GM12865 (cell line): ENCODE measurements around the gene NAGS.
"Not testable (repeated sequence)": the region's sequence is repeated elsewhere in the genome, so short reads cannot be mapped to it uniquely, and the experiment has no call there.

Experiments
- DNase-seq: peaks from one replicate; pipeline ENCODE4 v3.0.0; 2010; ENCODE audit warnings: low read depth
- H3K4me3 ChIP-seq: 2 replicates; pipeline ENCODE4 v1.5.1; 2011; ENCODE audit warnings: mild to moderate bottlenecking, low read depth, low read length, control low read depth
- TF ChIP-seq, protein P1 (sequence below): IDR thresholded peaks from 2 replicates; pipeline ENCODE4 v1.5.1; 2011; ENCODE audit warnings: low read length, control low read depth, low read depth, inconsistent platforms; ENCODE audit not compliant: insufficient read depth; ENCODE audit errors: missing control alignments

The NAGS gene

DNA sequence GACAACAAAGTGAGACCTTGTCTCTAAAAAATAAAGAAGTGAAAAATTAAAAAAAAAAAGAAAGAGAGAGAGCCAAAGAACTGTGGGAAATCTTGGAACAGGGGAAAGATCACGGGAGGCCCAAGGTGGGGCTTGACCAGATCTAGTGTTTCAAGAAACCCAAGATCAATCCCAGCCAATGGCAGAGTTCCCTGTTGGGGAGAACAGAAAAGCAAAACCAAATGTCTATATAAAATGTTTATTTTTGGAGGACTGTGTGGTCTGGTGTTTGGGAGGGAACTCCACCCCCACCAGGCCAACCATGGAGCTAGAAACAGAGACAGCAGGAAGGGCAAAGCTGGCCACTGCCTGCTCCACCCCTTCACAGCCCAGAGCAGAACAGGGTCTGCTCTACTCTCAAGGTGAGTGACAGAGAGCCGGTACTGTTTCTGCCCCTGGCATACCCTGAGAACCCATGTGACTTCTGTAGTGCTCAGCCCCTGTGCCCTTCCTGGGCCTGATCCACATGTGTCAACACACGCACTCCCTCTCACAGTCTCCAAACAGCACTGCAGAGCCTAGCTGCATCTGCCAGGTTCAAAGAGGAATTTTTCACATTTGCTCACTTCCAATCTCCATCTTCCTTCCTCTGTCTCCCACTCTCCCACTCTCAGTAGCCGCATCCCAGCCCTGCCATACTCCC, 6.7 kb downstream of the NAGS start:
- no peak overlapping the region for H3K4me3 ChIP-seq
- DNase-seq, result no peak
- TF ChIP-seq, protein P1, sequence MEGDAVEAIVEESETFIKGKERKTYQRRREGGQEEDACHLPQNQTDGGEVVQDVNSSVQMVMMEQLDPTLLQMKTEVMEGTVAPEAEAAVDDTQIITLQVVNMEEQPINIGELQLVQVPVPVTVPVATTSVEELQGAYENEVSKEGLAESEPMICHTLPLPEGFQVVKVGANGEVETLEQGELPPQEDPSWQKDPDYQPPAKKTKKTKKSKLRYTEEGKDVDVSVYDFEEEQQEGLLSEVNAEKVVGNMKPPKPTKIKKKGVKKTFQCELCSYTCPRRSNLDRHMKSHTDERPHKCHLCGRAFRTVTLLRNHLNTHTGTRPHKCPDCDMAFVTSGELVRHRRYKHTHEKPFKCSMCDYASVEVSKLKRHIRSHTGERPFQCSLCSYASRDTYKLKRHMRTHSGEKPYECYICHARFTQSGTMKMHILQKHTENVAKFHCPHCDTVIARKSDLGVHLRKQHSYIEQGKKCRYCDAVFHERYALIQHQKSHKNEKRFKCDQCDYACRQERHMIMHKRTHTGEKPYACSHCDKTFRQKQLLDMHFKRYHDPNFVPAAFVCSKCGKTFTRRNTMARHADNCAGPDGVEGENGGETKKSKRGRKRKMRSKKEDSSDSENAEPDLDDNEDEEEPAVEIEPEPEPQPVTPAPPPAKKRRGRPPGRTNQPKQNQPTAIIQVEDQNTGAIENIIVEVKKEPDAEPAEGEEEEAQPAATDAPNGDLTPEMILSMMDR, result no peak

DNA sequence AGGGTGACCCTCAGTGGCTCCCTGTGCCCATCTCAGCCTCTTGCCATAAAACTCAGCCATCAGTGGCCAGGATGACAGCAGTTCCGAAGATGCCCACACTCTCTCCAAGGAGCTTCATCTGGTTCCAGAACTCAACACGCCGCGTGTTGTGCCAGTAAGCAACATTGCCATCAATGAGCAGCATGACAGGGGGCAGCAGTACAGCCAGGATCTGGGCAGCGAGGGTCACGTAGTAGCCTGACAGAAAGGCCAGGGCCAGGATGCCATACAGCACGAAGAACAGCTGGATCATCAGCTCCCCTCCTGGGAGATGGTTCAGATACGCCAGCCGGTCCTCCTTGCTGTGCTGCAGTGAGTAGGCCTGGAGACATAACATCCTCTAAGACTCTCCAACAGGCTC, 7.5 kb downstream of the NAGS start:
- DNase-seq, result no peak
- no peak overlapping the region for H3K4me3 ChIP-seq
- TF ChIP-seq, protein P1, result no peak

DNA sequence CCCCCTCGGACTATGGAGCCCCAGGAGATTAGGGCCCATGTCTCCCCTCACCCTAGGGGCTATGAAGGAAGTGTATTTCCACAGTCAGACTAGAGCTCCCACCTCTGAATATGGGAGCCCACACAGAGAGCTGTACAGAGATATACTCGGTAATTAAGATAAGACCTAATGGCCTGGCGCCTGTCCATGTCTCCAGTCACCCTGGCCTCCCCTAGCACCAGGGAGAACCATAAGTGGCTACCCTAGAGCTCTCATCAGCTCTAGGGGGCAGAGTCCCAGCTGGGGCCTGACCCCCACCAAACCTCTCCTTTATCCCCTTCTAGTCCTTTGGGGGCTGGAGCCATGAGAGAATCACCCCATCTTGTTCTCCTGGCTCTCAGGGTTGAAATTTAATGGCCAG, 8.0 kb downstream of the NAGS start:
- no peak overlapping the region for H3K4me3 ChIP-seq
- TF ChIP-seq, protein P1, result no peak
- DNase-seq, result no peak

DNA sequence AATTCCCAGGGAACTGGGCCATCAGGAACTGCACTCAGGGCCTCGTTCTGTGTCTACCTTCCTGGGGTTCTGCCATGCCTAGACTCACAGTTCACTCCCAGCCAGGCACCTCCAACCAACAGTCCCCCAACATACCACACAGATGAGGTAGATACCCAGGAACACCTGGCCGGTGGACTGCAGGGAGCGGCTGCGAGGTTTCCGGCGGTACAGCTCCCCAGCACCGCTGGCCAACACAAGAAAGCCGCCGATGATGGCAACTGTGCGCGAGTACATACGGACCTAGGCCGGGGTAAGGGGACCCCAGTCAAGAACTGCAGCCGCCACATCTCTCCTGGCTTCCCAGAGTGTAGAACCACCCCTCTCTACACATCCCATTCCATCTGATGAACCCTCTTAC, 8.5 kb downstream of the NAGS start:
- H3K4me3 ChIP-seq, result no peak overlapping the region
- TF ChIP-seq, protein P1, result no peak
- DNase-seq, result no peak

DNA sequence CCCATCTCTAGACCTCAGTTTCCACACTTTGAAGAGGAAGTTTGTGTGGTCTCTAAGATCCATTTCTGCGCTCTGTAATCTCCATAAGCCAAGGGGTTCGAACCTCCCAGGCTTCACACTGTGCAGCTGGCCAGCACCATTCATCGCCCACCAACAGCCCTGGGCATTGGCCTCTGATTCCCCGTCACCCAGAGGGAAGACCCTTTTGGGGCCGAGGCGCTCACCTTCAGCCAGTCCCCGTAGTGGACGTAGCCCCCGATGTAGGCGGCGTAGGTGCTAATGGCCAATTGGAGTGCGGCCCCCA, 9.7 kb downstream of the NAGS start:
- H3K4me3 ChIP-seq, result peak overlapping the region; percentile 78
- no peak for DNase-seq
- TF ChIP-seq, protein P1, result no peak

DNA sequence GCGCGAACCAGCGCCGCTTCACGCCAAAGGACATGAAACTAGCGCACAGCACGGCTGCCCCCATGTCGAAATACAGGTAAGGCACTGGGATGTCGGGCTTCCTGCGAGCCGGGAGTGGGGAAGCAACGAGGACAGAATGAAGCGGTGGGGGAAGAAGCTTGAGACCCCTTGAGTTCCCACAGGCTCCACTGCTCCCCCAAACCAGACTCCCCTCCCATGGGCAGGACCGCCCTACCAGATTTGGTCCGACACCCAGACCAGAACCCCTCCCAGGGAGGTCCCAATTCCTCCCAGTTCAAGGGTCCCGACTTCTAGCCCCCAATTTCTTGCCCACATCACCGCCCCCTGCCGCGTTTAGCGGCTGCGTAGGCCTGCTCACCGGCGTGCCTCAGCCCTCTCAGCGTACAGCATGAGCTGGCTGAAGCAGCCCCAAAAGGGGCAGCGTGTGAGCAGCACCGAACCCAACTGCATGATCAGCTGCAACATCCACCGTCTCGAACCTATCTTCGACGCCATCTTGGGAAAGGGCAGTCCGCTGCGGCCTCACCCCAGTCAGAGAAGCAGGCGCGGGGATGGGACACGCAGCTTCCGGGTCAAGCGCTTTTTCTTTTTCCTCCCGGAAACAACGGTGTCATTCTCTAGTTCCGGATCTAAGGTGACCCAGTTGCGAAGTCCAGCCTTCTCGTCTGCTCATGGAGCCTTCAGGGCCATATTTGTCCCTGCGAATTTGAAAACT, 10.2 kb downstream of the NAGS start, which contains the start of gene TMEM101:
TMEM101 (minus strand) TSS at position 527 of the 736 bp plus-strand sequence; CDS start at position 516, 11 bp downstream.
- TF ChIP-seq, protein P1, result no peak

DNA sequence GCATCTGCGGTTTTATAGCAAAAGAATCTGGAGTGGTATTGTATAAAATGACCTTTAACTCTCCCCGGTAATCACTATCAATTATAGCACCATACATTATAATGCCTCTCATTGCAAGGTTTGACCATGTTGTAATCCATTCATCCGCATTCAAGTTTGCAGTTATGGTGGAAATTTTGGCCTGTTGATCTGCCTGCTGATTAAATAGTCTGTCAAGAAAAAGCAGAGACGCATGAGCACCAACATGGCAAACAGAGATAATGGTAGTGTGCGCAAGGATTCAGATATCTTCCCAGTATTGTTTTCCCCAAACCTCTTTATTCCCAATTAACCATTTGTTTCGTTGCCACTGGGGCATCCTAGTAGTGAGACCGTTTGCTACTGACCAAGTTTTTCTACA, 16.8 kb downstream of the NAGS start:
- not testable (repeated sequence) for H3K4me3 ChIP-seq, DNase-seq

More for the DNA sequence above, 10.2 kb downstream of the NAGS start, which contains the start of gene TMEM101:
- DNase-seq, result peak; percentile 97
- H3K4me3 ChIP-seq, result peak within 1 kb of the TSS; percentile 78
